Colonic mucosa (tissue), 4 donors: ENCODE results near the gene C2orf78. TPM values are rescaled to one million over a fixed set of nuclear protein-coding genes. Genes with fewer than 3 reads are reported as not detected.
"Not testable (repeated sequence)": the region's sequence is repeated elsewhere in the genome, so short reads cannot be mapped to it uniquely, and the experiment has no call there.

Source experiments
- DNase-seq: peaks from one replicate; pipeline ENCODE4 v3.0.0-alpha.2; 2020
- H3K27ac ChIP-seq: fragments of 200-600 bp; one replicate; pipeline ENCODE4 v1.8.0; 2021
- H3K27me3 ChIP-seq: fragments of 200-600 bp; one replicate; pipeline ENCODE4 v1.8.0; 2021
- H3K36me3 ChIP-seq: fragments of 200-600 bp; one replicate; pipeline ENCODE4 v1.8.0; 2021
- H3K4me1 ChIP-seq: fragments of 200-600 bp; one replicate; pipeline ENCODE4 v1.8.0; 2021; ENCODE audit warnings: mild to moderate bottlenecking
- H3K4me3 ChIP-seq: fragments of 200-600 bp; one replicate; pipeline ENCODE4 v1.8.0; 2021
- H3K9ac ChIP-seq, 2 donors: one replicate each; pipeline ENCODE4 v1.7.0; 2013; ENCODE audit warnings: control low read depth in 2 of 2, low read depth in 2 of 2, low read length in 2 of 2
- H3K9me3 ChIP-seq: fragments of 200-600 bp; one replicate; pipeline ENCODE4 v1.8.0; 2021
- CTCF ChIP-seq: fragments of 200-600 bp; IDR thresholded peaks from one replicate; pipeline ENCODE4 v1.8.0; 2022; ENCODE audit warnings: antibody characterized with exemption, mild to moderate bottlenecking
- intact Hi-C: fragments of 100-400 bp; cut with DNase I; formaldehyde crosslinking; loops from one replicate; pipeline ENCODE4 v1.14.1; 2022
- total RNA-seq, 2 donors: library from RNA; stranded (reverse); fragmentation: NEBNext Ultra II Directional in 1 of 2; extraction: Animal tissue kit (Norgen Biotek cat#: 25700) in 1 of 2; gene quantifications; one replicate each; pipeline ENCODE4 v1.2.1, GENCODE V29; 2021
- donor health status: healthy.
- donor health status: DM: no; HTN: no; CAD: no.
- donor health status: DM: no; HTN: no; CAD: no.

C2orf78 gene
- total RNA-seq, 2 donors from 2014 or later: not detected

DNA sequence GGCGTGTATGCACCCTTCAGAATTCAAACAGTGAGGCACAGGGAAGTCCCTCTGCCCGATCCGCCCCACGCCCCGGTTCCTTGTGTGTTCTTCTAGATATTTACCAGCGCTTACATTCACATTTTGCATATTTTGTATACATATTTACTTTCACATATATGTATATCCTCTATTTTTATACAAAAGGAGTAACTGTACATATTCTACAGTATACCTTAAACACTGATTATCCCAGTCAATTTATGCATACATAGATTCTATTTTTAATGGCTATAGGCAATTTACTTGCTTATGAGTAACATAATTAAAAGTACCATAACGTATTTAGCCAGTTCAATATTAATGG, 3.8 kb upstream of the C2orf78 start:
- TF ChIP-seq CTCF: no peak
- DNase-seq: no peak
- Histone ChIP-seq H3K27me3 (no peaks in the 10 kb centered on the region), H3K9ac (peak overlapping the region in 1 of 2 donors; percentile 95), H3K36me3 (no peaks in the 10 kb centered on the region), H3K4me3 (peak overlapping the region; percentile 89), H3K9me3 (no peaks in the 10 kb centered on the region), H3K4me1 (peaks cover 11% of the 10 kb centered on the region), H3K27ac (peak overlapping the region; percentile 86)
- intact Hi-C loops: no loop called here

GRCh38 chr2:73783402-73783801, 581 bp upstream of the C2orf78 start:
- H3K27ac ChIP-seq, DNase-seq, H3K9me3 ChIP-seq, H3K27me3 ChIP-seq, H3K36me3 ChIP-seq, intact Hi-C loops, H3K9ac ChIP-seq, H3K4me3 ChIP-seq, H3K4me1 ChIP-seq: not testable (repeated sequence)

- H3K27me3 ChIP-seq: no peaks in the 10 kb centered on the region
- intact Hi-C loops: no loop called here
- no peaks in the 10 kb centered on the region for H3K9me3 ChIP-seq
- H3K27ac ChIP-seq: no peak overlapping the region
- no peak for DNase-seq
- no peak for TF ChIP-seq CTCF
- H3K9ac ChIP-seq: no peak overlapping the region
- no peak overlapping the region for H3K4me3 ChIP-seq
- no peaks in the 10 kb centered on the region for H3K36me3 ChIP-seq
- H3K4me1 ChIP-seq: no peaks in the 10 kb centered on the region
These were observed 27.9 kb downstream of the C2orf78 start for GRCh38 chr2:73811878-73812277.

DNA sequence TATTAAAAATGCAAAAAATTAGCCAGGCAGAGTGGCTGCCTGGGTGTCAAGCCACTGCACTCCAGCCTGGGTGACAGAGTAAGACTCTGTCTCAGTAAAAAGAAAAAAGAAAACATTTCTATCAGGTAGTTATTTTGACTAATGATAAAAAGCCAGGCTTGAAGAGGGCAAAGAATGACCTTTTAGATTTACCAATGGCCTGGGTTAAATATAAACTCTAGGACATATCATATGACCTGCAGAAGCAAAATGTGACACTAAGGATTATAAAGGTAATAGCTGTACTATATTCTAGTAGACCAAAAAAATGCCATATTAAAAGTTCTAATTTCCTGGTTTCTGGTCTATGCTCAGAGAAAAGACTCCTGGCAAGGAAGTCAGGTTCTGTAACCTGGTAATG, 28.7 kb downstream of the C2orf78 start:
- H3K4me1 ChIP-seq: no peaks in the 10 kb centered on the region
- DNase-seq: no peak
- no peaks in the 10 kb centered on the region for H3K9me3 ChIP-seq
- H3K27me3 ChIP-seq: no peaks in the 10 kb centered on the region
- H3K9ac ChIP-seq: no peak overlapping the region
- H3K36me3 ChIP-seq: no peaks in the 10 kb centered on the region
- no peak for TF ChIP-seq CTCF
- no peak overlapping the region for H3K27ac ChIP-seq
- intact Hi-C loops: no loop called here
- no peak overlapping the region for H3K4me3 ChIP-seq

- Histone ChIP-seq H3K36me3 (no peaks in the 10 kb centered on the region), H3K27ac (no peak overlapping the region), H3K9me3 (no peaks in the 10 kb centered on the region), H3K4me3 (no peak overlapping the region), H3K4me1 (no peaks in the 10 kb centered on the region), H3K9ac (no peak overlapping the region), H3K27me3 (no peaks in the 10 kb centered on the region)
- intact Hi-C loops: no loop called here
- no peak for DNase-seq
- TF ChIP-seq CTCF: no peak
These were observed 34.3 kb downstream of the C2orf78 start for GRCh38 chr2:73818296-73818695.

DNA sequence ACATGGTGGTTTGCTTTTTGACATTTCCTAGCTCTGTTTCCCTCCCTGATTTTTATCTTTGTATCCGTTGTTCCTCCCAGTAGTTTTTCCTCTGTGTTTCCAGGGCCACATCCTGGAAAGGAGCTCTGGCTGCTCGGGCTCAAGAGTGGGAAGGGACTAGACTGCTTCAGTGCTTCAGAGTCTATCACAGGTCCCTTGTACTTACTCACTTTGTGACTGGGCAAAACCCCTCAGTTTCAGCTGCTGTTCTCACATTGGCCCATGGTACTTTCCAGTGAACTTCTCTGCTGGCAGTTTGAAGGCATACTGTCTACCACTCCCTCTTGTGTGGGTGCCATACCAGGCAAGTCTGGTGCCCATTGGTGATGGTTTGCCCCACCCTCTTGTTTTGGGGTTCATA, 37.2 kb downstream of the C2orf78 start:
- no peaks in the 10 kb centered on the region for H3K36me3 ChIP-seq
- H3K27me3 ChIP-seq: no peaks in the 10 kb centered on the region
- no peak overlapping the region for H3K9ac ChIP-seq
- DNase-seq: no peak
- no peak for TF ChIP-seq CTCF
- no peaks in the 10 kb centered on the region for H3K9me3 ChIP-seq
- H3K4me3 ChIP-seq: no peak overlapping the region
- H3K27ac ChIP-seq: no peak overlapping the region
- no peaks in the 10 kb centered on the region for H3K4me1 ChIP-seq
- intact Hi-C loops: loop anchor here (10.0 kb wide), 6 partner anchors 104 to 514 kb away; partner anchors contain the start of genes BOLA3, DGUOK and TET3
